ENCODE data around the gene TRPV4.
A peak's percentile ranks its signal among the peaks of the same experiment; 100 is the strongest.

Gene TRPV4

DNA sequence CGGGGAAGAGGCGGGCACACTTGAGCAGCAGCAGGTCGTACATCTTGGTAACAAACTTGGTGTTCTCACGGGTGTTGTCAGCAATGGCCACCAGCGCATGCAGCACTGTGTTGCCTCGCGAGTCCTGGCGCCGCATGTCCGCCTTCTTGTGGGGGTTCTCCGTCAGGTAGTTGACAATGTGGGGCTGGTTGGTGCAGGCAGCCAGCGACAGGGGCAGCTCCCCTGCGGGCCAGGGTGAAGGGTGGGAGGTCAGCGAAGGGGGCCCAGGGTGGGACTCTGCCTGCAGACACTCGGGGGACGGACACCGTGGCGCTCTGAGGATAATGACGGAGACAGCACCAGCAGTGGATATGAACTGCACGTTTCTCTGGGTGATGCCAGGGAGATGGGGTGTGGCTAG, 34.5 kb downstream of the TRPV4 start:
- H3K4me3 ChIP-seq (ENCODE audit: low read depth in 1 of 2, low read length in 2 of 2): no peak overlapping the region

DNA sequence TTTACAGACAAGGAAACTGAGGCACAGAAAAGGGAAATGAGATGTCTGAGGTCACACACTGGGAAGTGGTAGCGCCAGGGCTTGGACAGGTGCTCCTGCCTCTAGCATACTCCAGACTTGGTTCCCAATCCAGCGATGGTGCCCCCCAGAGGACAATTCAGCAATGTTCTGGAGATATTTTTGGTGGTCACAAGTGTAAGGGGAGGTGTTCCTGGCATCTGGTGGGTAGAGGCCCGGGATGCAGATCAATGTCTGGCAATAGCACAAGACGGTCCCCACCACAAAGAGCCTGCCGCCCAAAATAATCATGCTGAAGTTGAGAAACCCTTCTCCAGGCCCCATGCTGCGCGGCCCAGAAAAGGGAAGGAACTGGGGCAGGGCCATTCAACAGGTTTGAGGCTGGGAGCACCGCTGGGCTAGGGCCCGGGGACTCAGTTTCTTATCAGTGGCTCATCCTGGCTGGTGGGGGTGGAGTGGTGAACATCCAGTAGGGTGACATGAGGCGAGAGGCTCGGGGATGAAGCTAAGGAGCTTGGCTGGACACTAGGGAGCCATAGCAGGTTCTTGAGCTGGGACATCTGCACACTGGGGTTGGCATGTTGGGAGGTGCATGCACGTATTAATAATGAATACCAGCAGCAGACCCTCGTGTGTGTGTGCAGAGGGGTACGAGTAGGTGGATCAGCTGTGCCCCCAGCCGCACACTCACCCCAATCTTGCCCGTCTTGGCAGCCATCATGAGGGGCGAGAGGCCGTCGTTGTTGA, 35.1 kb downstream of the TRPV4 start:
- DNase-seq (peak; percentile 14), ATAC-seq (ENCODE audit: insufficient read depth, low read depth) (0 out of 3 replicates have a peak, but pooled peaks have one; percentile 40)
- no peak for TF ChIP-seq EZH2 (IDR thresholded peaks at IDR 0.05; ENCODE audit: borderline replicate concordance, low read depth, low read length, severe bottlenecking)
- TF ChIP-seq, protein P1, sequence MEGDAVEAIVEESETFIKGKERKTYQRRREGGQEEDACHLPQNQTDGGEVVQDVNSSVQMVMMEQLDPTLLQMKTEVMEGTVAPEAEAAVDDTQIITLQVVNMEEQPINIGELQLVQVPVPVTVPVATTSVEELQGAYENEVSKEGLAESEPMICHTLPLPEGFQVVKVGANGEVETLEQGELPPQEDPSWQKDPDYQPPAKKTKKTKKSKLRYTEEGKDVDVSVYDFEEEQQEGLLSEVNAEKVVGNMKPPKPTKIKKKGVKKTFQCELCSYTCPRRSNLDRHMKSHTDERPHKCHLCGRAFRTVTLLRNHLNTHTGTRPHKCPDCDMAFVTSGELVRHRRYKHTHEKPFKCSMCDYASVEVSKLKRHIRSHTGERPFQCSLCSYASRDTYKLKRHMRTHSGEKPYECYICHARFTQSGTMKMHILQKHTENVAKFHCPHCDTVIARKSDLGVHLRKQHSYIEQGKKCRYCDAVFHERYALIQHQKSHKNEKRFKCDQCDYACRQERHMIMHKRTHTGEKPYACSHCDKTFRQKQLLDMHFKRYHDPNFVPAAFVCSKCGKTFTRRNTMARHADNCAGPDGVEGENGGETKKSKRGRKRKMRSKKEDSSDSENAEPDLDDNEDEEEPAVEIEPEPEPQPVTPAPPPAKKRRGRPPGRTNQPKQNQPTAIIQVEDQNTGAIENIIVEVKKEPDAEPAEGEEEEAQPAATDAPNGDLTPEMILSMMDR (IDR thresholded peaks at IDR 0.05; ENCODE audit: borderline replicate concordance, extremely low read depth, low read length, poor library complexity, severe bottlenecking): peak; percentile 37
- Histone ChIP-seq H3K9ac (ENCODE audit: low read depth, low read length) (no peak overlapping the region), H3K36me3 (ENCODE audit: insufficient read depth, low read length) (no peaks in the 10 kb centered on the region), H3K4me3 (ENCODE audit: low read depth in 1 of 2, low read length in 2 of 2) (no peak overlapping the region), H4K20me1 (ENCODE audit: insufficient read depth, low read length) (no peaks in the 10 kb centered on the region), H3K79me2 (ENCODE audit: insufficient read depth, low read length) (no peaks in the 10 kb centered on the region), H3K27me3 (ENCODE audit: insufficient read depth, low read length, poor library complexity) (no peaks in the 10 kb centered on the region), H2AFZ (ENCODE audit: low read depth, low read length) (no peak overlapping the region), H3K9me3 (ENCODE audit: insufficient read depth, low read length, severe bottlenecking) (no peaks in the 10 kb centered on the region), H3K4me2 (ENCODE audit: insufficient read depth, low read length) (no peak overlapping the region), H3K27ac (ENCODE audit: low read length) (no peak overlapping the region), H3K4me1 (ENCODE audit: insufficient read depth, low read length) (no peaks in the 10 kb centered on the region)

More for the DNA sequence above, 34.5 kb downstream of the TRPV4 start:
- Histone ChIP-seq H3K79me2 (ENCODE audit: insufficient read depth, low read length) (no peaks in the 10 kb centered on the region), H3K27me3 (ENCODE audit: insufficient read depth, low read length, poor library complexity) (no peaks in the 10 kb centered on the region), H3K9me3 (ENCODE audit: insufficient read depth, low read length, severe bottlenecking) (no peaks in the 10 kb centered on the region), H3K4me1 (ENCODE audit: insufficient read depth, low read length) (no peaks in the 10 kb centered on the region), H2AFZ (ENCODE audit: low read depth, low read length) (no peak overlapping the region), H3K4me2 (ENCODE audit: insufficient read depth, low read length) (no peak overlapping the region), H3K36me3 (ENCODE audit: insufficient read depth, low read length) (no peaks in the 10 kb centered on the region), H3K9ac (ENCODE audit: low read depth, low read length) (no peak overlapping the region), H3K27ac (ENCODE audit: low read length) (no peak overlapping the region), H4K20me1 (ENCODE audit: insufficient read depth, low read length) (no peaks in the 10 kb centered on the region)
- DNase-seq (no peak), ATAC-seq (ENCODE audit: insufficient read depth, low read depth) (no peak)
- TF ChIP-seq, protein P1 (IDR thresholded peaks at IDR 0.05; ENCODE audit: borderline replicate concordance, extremely low read depth, low read length, poor library complexity, severe bottlenecking): no peak
- TF ChIP-seq EZH2 (IDR thresholded peaks at IDR 0.05; ENCODE audit: borderline replicate concordance, low read depth, low read length, severe bottlenecking): no peak

DNA sequence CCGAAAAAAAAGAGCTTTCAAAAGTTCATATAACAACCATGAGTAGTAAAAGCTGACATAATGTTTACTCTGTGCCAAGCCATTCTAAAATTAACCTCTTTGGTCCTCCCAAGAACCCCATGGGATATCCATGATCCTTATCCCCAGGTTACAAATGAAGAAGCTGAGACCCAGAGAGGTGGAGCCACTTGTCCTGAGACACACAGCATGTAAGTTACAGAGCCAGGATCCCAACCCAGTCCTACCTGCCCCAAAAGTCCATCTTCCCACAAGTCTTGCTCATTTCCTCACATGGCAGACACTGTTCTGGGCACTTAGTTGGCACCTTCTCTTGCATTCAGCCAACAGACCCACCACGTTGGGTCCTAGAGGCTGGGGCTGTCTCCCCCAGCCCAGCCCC, 37.1 kb downstream of the TRPV4 start:
- no peaks in the 10 kb centered on the region for H3K9me3 ChIP-seq (ENCODE audit: insufficient read depth, low read length, severe bottlenecking)

More for the DNA sequence above, 37.1 kb downstream of the TRPV4 start:
- H2AFZ ChIP-seq (ENCODE audit: low read depth, low read length): no peak overlapping the region
- H3K4me3 ChIP-seq (ENCODE audit: low read depth in 1 of 2, low read length in 2 of 2): no peak overlapping the region
- H3K27me3 ChIP-seq (ENCODE audit: insufficient read depth, low read length, poor library complexity): no peaks in the 10 kb centered on the region
- TF ChIP-seq, protein P1 (IDR thresholded peaks at IDR 0.05; ENCODE audit: borderline replicate concordance, extremely low read depth, low read length, poor library complexity, severe bottlenecking): no peak
- no peak for TF ChIP-seq EZH2 (IDR thresholded peaks at IDR 0.05; ENCODE audit: borderline replicate concordance, low read depth, low read length, severe bottlenecking)
- no peaks in the 10 kb centered on the region for H3K36me3 ChIP-seq (ENCODE audit: insufficient read depth, low read length)
- no peaks in the 10 kb centered on the region for H4K20me1 ChIP-seq (ENCODE audit: insufficient read depth, low read length)
- H3K4me1 ChIP-seq (ENCODE audit: insufficient read depth, low read length): no peaks in the 10 kb centered on the region
- no peak for ATAC-seq (ENCODE audit: insufficient read depth, low read depth)
- no peak for DNase-seq
- no peak overlapping the region for H3K27ac ChIP-seq (ENCODE audit: low read length)
- no peak overlapping the region for H3K4me2 ChIP-seq (ENCODE audit: insufficient read depth, low read length)
- no peak overlapping the region for H3K9ac ChIP-seq (ENCODE audit: low read depth, low read length)
- no peaks in the 10 kb centered on the region for H3K79me2 ChIP-seq (ENCODE audit: insufficient read depth, low read length)

Measured in DND-41 (cell line).